Activated CD4-positive, alpha-beta T cell treated with anti-CD3 and anti-CD28 coated beads for 48 hours (primary cell): ENCODE data around the gene HUS1B.

ENCODE experiments used
- DNase-seq: peaks from one replicate; pipeline ENCODE4 v3.0.0-alpha.2; 2020

Gene HUS1B

GRCh38 chr6:620166-620565 lies 36.7 kb downstream of the HUS1B start:
- DNase-seq: no peak

- peak; percentile 13 for DNase-seq
These were observed 39.3 kb downstream of the HUS1B start for GRCh38 chr6:617456-618100.

DNA sequence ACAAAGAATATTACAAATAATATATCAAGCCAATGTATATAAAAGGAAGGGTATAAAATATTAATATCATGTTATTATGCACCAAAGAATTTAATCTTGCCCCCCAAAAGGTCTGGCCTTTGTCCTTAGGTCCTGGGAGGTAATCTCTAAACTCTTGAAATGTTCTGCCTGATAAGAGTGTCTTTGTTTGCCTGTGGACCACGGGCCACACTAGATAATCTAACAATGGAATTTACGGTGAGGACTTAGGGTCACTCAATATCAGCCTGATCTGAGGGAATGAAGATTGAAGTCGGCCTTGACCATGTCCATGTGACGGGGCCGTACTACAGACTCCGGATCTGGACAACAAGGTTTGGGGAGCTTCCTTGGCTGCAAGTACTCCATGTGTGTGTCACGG lies 42.9 kb downstream of the HUS1B start:
- DNase-seq: no peak

DNA sequence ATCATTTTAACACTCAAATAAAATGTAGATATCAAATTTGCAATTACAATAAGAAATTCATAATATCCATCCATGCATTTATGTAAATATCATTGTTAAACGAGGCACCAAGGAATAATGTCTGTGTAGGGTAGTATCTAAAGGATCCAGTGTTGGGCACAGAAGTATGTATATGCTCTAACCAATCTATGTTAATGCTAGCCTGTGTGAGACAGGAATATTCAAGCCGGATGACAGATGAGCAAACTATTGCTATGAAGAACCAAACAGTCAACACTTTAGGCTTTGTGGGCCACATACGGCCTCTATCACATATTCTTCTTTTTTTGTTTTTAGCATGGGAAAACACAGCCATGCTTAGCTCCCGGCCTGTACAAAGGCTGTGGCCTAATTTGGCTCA lies 45.0 kb downstream of the HUS1B start:
- no peak for DNase-seq

- no peak for DNase-seq
These were observed 46.0 kb downstream of the HUS1B start for GRCh38 chr6:610882-611281.

DNA sequence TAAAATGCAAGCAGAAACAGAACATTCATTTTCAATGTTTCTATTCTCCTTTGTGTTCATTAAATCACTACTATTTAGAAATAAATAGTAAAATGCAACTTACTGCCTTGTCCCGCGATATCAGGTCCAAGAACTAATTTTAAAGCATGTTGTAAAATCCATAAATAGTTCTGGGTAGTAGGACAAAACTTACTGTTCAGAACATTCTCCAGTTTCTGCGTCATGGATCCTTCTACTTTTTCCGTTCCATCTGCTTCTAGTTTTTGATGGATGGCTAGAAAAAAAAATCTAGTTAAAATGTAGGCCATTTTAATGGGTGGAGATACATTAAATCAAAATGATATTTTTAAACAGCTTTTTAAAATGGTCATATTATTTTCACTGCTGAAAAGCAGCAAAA lies 47.0 kb downstream of the HUS1B start:
- DNase-seq: no peak

DNA sequence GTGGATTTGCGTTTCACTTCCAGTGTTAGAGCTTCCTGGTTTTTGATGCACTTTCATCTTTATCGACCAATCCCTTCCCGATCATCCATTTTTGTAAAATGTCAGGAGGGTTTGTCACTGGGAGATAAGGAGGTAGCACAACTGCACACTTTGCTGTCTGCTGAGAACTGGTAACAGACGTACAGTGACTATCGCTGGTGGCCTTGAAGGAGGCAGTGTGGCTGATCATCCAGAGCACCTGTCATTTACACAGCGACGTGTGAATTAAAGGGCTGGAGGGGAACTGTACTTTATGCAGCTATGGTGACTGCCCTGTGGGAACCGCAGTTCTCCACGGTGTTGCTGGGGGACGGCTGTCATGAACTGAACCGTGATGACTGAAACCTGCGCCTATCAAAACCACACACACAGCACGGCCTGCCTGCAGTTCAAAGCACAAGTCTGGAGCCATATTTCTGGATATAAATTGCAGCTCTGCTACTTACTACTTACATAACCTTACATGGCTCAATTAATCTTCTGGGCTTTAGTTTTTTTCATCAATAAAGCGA lies 50.0 kb downstream of the HUS1B start:
- no peak for DNase-seq
